Activated CD4-positive, alpha-beta T cell treated with anti-CD3 and anti-CD28 coated beads for 36 hours (primary cell): ENCODE data around the gene TAOK3. TPM values are rescaled to one million over a fixed set of nuclear protein-coding genes. Genes with fewer than 3 reads are reported as not detected.

Source experiments
- ATAC-seq: fragments of 200-7000 bp; cut with Tn5 transposase; one replicate; pipeline ENCODE4 v1.10.0; 2021; ENCODE audit warnings: mild to moderate bottlenecking, moderate library complexity
- CTCF ChIA-PET: fragments of 350-600 bp; sonication (Branson Sonifier 250); formaldehyde crosslinking; loops from one replicate; lab custom pipeline; 2021; ENCODE audit warnings: antibody characterized with exemption; lab: Charles Lee
- POLR2A ChIA-PET: fragments of 350-600 bp; sonication (Branson Sonifier 250); formaldehyde crosslinking; loops from one replicate; lab custom pipeline; 2021; ENCODE audit warnings: antibody characterized with exemption, inconsistent platforms; lab: Charles Lee
- DNase-seq: peaks from one replicate; pipeline ENCODE4 v3.0.0-alpha.2; 2020
- H3K27ac Mint-ChIP-seq: one replicate; pipeline ENCODE4 v1.8.0; 2021; ENCODE audit warnings: mixed read lengths
- H3K27me3 Mint-ChIP-seq: one replicate; pipeline ENCODE4 v1.8.0; 2021; ENCODE audit warnings: mixed read lengths
- H3K36me3 Mint-ChIP-seq: one replicate; pipeline ENCODE4 v1.8.0; 2021; ENCODE audit warnings: low read depth, mixed read lengths
- H3K4me1 Mint-ChIP-seq: one replicate; pipeline ENCODE4 v1.8.0; 2021; ENCODE audit warnings: mixed read lengths
- H3K4me3 Mint-ChIP-seq: one replicate; pipeline ENCODE4 v1.8.0; 2021; ENCODE audit warnings: mild to moderate bottlenecking, moderate library complexity, mixed read lengths
- H3K9me3 Mint-ChIP-seq: one replicate; pipeline ENCODE4 v1.8.0; 2021; ENCODE audit warnings: low read depth, mixed read lengths
- intact Hi-C, 2 experiments: fragments of 100-400 bp; cut with DNase I in 1 of 2; cut with micrococcal nuclease in 1 of 2; formaldehyde crosslinking; loops; one replicate each; pipeline versions ENCODE4 v1.14.2 to v1.15.1; 2022 to 2024; cut with DNase I, micrococcal nuclease
- total RNA-seq, 2 experiments: library from RNA; stranded (reverse); gene quantifications; one replicate each; pipeline ENCODE4 v1.2.3, GENCODE V29; 2021

Gene TAOK3
- total RNA-seq, 2 experiments from 2014 or later = 49.4 to 51.1 TPM

DNA sequence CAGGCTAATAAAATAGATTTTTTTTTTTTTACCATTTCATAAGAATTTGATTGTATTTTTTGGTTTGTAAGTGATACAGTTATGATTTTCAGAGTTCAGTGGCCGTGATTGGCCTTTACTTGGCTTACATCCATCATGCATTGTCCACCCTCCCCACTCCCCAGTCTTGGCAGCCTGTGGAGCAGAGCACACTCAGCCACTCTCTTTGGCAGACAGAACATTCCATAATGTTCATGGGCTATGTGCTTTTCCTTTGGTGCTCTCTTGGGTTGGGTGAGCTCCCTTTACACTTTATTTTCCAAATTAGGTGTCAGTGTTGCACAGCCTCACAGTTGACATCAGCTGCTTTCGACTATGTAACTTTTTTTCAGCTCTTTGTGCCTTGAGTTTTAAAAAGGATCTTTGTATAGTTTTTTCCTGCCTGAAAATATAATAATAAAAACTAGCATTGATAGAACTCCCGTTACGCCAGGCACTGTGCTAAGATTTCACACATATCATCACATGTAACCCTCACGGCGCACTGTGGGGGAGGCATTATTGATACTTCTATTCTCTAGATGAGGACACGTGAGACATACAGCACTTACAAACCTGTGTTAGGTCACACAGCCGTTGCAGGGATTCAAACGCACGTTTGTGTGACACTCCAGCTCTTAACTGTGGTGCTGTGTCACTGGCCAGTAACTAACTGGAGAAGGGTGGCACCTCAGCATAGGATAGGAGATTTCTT, 25.2 kb upstream of the TAOK3 start:
- Mint-ChIP-seq H3K4me3 (no peak overlapping the region), H3K4me1 (no peaks in the 10 kb centered on the region), H3K27me3 (no peaks in the 10 kb centered on the region), H3K9me3 (no peaks in the 10 kb centered on the region), H3K36me3 (peaks cover 36% of the 10 kb centered on the region), H3K27ac (no peak overlapping the region)
- POLR2A ChIA-PET = no interaction called here
- CTCF ChIA-PET = no interaction called here
- ATAC-seq (no peak), DNase-seq (no peak)
- intact Hi-C loops = no loop called here

DNA sequence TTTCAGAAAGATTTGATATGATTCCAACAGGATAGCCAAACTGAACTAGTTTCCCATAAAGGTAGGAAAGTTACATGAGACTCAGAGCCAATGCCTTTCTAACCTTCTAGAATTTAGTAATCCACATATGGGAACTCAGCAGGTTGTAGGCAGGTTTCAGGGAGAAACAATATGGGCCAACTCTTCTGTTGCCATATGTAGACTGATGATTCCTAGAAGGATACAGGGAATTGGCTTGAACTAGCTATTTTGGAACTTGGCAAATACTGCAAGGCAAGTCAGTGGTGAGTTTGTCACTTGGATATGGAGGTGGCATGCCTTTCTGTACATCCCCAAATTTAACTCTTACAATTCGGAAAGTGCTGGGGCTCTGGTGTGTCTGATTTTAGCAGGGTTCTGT, 19.1 kb upstream of the TAOK3 start:
- ChIA-PET CTCF (interaction anchor here (3.3 to 3.6 kb wide), 2 partner anchors 14 to 15 kb away, joined by 16 to 17 read pairs; partner anchors contain the start of gene SUDS3), POLR2A (no interaction called here)
- Mint-ChIP-seq H3K36me3 (peaks cover 31% of the 10 kb centered on the region), H3K27ac (no peak overlapping the region), H3K9me3 (no peaks in the 10 kb centered on the region), H3K4me3 (no peak overlapping the region), H3K4me1 (no peaks in the 10 kb centered on the region), H3K27me3 (no peaks in the 10 kb centered on the region)
- intact Hi-C loops = no loop called here
- DNase-seq (no peak), ATAC-seq (no peak)

DNA sequence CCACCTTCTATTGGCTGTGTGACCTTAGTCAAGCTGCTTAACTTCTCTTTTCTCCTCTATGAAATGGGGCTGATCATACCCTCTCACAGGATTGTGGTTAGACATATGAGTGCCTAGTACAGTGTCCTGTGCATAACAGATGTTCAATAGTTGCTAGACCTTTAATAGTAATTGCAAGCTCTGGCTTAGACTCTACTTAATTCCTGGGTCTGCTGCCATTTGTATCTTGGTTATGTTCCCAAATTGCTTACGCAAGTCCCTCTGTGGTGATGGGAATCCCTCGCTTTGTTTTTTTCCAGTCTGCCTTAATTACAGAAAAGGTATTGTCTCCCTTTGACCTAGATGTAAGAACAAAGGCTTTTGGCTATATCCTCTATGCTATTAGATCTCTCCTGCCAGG, 18.7 kb upstream of the TAOK3 start:
- DNase-seq = no peak
- POLR2A ChIA-PET = no interaction called here
- H3K27ac Mint-ChIP-seq = no peak overlapping the region
- H3K4me3 Mint-ChIP-seq = no peak overlapping the region
- CTCF ChIA-PET = interaction anchor here (3.3 kb wide), 1 partner anchor 14 kb away, joined by 16 read pairs; no protein-coding TSS in a partner anchor
- no peaks in the 10 kb centered on the region for H3K27me3 Mint-ChIP-seq
- H3K4me1 Mint-ChIP-seq = no peaks in the 10 kb centered on the region
- no peak for ATAC-seq
- peaks cover 34% of the 10 kb centered on the region for H3K36me3 Mint-ChIP-seq
- intact Hi-C loops = no loop called here
- no peaks in the 10 kb centered on the region for H3K9me3 Mint-ChIP-seq

DNA sequence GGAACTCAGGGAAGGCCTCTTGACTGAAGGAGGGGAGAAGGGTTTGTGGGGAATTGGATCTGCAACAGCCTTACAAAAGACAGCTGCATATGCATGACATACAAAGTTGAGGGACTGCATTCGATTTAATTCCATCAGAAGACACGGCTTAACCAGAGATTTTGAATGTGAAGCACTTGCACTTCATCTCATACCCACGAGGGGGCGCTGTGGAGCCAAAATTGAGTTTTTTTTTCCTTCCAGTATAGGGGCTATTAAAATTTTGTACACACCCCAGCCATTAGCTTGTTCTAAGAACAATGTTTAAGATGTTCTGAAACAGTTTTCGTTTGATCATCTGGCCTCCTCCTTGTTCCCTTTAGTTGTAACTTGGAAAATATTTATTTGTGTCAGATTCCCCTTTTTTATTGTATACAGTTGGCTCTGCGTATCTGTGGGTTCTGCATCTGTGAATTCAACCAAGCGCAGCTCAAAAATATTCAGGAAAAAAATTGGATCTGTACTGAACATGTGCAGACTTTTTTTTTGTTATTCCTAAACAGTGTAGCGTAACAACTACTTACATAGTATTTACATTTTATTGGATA, 5.3 kb upstream of the TAOK3 start:
- Mint-ChIP-seq H3K4me3 (peak overlapping the region; percentile 92), H3K27me3 (no peaks in the 10 kb centered on the region), H3K27ac (peak overlapping the region; percentile 92), H3K36me3 (peaks cover 8% of the 10 kb centered on the region), H3K4me1 (peaks cover 32% of the 10 kb centered on the region), H3K9me3 (no peaks in the 10 kb centered on the region)
- ATAC-seq (no peak), DNase-seq (peak; percentile 83)
- ChIA-PET CTCF (interaction anchor here (0.6 to 6.4 kb wide), 26 partner anchors 10 to 521 kb away, joined by 3 to 102 read pairs (median 5); partner anchors contain the start of genes PEBP1 and RFC5), POLR2A (interaction anchor here (0.6 kb wide), 1 partner anchor 361 kb away, joined by 3 read pairs; no protein-coding TSS in a partner anchor)
- intact Hi-C loops = loop anchor here (2.0 to 10.0 kb wide), 9 partner anchors 211 to 1739 kb away; partner anchors contain the start of genes WSB2 (in 2 of the 2), BICDL1 (in 1 of the 2), KSR2 (in 1 of the 2) and PEBP1 (in 1 of the 2)

DNA sequence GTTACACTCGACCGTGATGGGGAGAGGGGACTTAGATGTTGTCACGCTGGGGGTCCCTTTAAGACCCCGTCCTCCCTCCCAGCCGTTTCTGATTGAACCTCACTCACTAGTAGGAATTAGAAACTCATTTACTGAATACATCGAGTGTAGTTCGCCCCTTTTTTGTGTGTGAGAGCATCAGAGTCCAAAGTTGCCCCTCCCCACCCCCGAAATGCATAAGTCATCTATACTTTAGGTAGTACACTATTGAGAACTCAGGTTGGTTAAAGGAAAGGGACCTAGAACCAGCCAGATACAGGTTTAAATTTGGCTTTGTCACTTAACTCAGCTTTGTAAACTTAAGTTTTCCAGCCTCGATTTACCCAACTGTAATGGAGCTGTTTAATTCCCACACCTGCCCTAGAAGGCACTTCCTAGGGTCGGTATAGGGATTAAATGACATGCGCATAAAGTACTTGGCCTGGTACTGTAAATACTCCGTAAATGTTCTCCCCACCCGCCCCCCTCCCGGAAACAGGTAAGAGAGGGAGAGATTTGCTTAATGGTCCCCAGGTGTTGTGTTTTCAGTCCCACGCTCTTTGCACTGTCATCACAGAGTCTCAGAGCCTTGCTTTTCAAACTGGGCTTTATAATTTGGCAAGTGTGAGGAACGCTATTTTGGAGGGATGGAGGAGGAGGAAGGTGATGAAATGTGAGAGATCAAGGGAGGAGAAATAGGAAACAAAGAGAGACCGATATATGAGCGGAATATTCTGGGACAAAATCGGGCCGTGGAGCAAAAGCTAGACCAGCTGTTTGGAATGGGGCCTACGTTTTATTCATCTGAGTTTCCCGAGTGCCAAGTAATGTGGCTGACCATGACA, 4.5 kb upstream of the TAOK3 start:
- intact Hi-C loops = loop anchor here (2.0 to 10.0 kb wide), 9 partner anchors 210 to 1740 kb away; partner anchors contain the start of genes WSB2 (in 2 of the 2), BICDL1 (in 1 of the 2), KSR2 (in 1 of the 2) and PEBP1 (in 1 of the 2)
- H3K27me3 Mint-ChIP-seq = no peaks in the 10 kb centered on the region
- H3K4me1 Mint-ChIP-seq = peaks cover 32% of the 10 kb centered on the region
- DNase-seq (peak; percentile 35), ATAC-seq (no peak)
- H3K4me3 Mint-ChIP-seq = peak overlapping the region; percentile 92
- peak overlapping the region; percentile 92 for H3K27ac Mint-ChIP-seq
- POLR2A ChIA-PET = interaction anchor here (1.3 kb wide), 1 partner anchor 18 kb away, joined by 6 read pairs; no protein-coding TSS in a partner anchor
- H3K9me3 Mint-ChIP-seq = no peaks in the 10 kb centered on the region
- CTCF ChIA-PET = interaction anchor here (0.6 to 6.4 kb wide), 29 partner anchors 10 to 972 kb away, joined by 3 to 102 read pairs (median 6); partner anchors contain the start of genes PEBP1 and RFC5
- peaks cover 8% of the 10 kb centered on the region for H3K36me3 Mint-ChIP-seq

DNA sequence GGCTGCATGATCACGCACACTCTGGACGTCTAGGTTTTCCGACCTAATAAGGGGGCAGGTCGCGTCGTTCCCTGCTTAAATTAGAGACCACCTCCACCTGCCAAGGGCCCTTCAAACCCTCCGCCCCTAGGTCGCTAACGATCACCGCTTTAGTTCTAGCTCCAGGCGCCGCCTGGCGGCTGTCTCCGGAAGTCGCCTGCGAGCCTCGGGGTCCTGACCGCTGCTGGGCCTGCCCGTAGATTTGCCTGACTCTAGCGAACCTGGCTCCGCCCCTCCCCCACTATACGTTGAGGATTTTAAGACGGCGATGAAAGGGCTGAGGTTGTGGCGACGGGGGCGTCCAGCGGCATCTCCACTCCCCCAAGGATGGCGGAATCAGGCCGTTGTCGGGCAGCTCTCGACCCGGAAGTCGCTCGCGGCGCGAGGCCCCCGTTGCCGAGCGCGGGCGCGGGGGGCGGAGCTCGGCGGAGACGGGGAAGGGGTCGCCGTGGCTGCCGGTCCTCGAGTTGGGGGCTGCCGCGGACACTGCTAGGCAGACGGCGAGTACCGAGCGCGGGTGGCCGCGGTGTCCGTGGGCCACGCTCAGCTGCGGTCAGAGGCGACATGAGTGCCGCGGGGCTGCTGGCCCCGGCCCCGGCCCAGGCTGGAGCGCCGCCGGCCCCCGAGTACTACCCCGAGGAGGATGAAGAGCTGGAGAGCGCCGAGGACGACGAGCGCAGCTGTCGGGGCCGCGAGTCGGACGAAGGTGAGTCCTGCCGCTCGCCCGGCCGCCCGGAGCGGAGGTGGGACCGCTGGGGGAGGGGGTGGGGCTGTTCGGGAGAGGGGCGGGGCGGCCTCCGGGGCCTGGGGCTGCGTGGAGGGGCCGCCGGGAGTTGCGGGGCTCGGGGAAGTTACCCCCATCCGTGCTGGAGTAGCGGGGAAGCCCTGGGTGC, 3.6 kb upstream of the TAOK3 start, which contains the start of gene SUDS3:
SUDS3 (plus strand) TSS at position 467 of the 932 bp plus-strand sequence; CDS start at position 604, 137 bp downstream.
- Mint-ChIP-seq H3K4me3 (peak within 1 kb of the TSS; percentile 92), H3K36me3 (peaks cover 7% of the 10 kb centered on the region), H3K4me1 (peaks cover 32% of the 10 kb centered on the region), H3K9me3 (no peaks in the 10 kb centered on the region), H3K27ac (peak within 1 kb of the TSS; percentile 99), H3K27me3 (no peaks in the 10 kb centered on the region)
- ATAC-seq = peak; percentile 15
- DNase-seq = peak; percentile 95
- ChIA-PET CTCF (interaction anchor here (0.5 to 6.4 kb wide), 49 partner anchors 8 to 1290 kb away, joined by 3 to 102 read pairs (median 4); partner anchors contain the start of genes PEBP1, RFC5 and WSB2), POLR2A (interaction anchor here (0.6 to 1.3 kb wide), 5 partner anchors 17 to 241 kb away, joined by 3 to 6 read pairs (median 3); partner anchors contain the start of gene PEBP1)
- intact Hi-C loops = loop anchor here (1.0 to 10.0 kb wide), 16 partner anchors 69 to 1741 kb away; partner anchors contain the start of genes PEBP1 (in 2 of the 2), WSB2 (in 2 of the 2), BICDL1 (in 1 of the 2) and FBXO21 (in 1 of the 2)

DNA sequence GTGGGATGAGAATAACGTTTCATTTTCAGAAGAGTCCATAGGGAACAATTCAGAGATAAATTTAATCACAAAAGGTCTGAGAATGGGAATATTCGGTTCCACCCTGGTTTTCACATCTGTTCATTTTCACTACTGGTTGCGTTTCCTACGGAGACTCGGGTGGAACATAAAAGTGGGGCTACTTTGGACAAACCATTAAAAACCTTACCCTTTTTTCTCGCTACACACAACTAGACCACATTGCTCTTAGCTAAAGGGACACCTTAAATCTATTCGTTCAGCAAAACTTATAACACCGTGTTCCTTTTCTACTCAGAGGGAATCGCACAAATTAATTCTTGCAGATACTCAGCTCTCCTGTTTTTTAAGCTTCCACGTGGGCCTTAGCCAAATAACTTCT, 2.6 kb upstream of the TAOK3 start:
- CTCF ChIA-PET = interaction anchor here (0.6 to 6.4 kb wide), 30 partner anchors 8 to 1183 kb away, joined by 3 to 102 read pairs (median 4); partner anchors contain the start of genes PEBP1 and WSB2
- Mint-ChIP-seq H3K27me3 (no peaks in the 10 kb centered on the region), H3K27ac (peak overlapping the region; percentile 99), H3K9me3 (no peaks in the 10 kb centered on the region), H3K36me3 (peaks cover 5% of the 10 kb centered on the region), H3K4me1 (peaks cover 40% of the 10 kb centered on the region), H3K4me3 (peak overlapping the region; percentile 92)
- intact Hi-C loops = loop anchor here (5.0 to 10.0 kb wide), 6 partner anchors 208 to 1742 kb away; partner anchors contain the start of genes BICDL1 (in 1 of the 2), KSR2 (in 1 of the 2), PEBP1 (in 1 of the 2) and RAB35 (in 1 of the 2)
- POLR2A ChIA-PET = no interaction called here
- DNase-seq = no peak
- no peak for ATAC-seq

DNA sequence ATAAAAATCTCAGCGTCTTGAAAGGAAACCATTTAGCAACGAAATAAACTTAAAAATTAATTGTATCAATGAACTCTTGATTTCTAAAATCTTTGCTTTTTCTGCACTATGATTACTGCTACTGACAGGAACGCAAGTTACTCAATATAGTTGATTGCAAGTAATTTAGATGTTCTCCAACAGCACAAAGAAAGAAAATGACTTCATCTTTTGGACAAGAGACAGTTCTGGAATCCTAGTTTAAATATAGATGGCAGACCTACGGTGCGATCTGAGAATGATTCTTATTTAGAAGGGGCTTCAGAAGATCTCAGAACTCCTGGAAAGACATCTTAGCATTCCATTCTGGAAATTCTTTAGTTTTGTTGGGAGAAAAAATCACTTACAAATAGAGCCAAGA, 2.2 kb upstream of the TAOK3 start:
- Mint-ChIP-seq H3K4me1 (peaks cover 41% of the 10 kb centered on the region), H3K36me3 (peaks cover 2% of the 10 kb centered on the region), H3K4me3 (no peak overlapping the region), H3K27ac (no peak overlapping the region), H3K9me3 (no peaks in the 10 kb centered on the region), H3K27me3 (no peaks in the 10 kb centered on the region)
- CTCF ChIA-PET = interaction anchor here (1.0 to 6.4 kb wide), 12 partner anchors 8 to 500 kb away, joined by 3 to 102 read pairs (median 11); partner anchors contain the start of gene PEBP1
- POLR2A ChIA-PET = no interaction called here
- intact Hi-C loops = loop anchor here (5.0 to 10.0 kb wide), 7 partner anchors 208 to 1742 kb away; partner anchors contain the start of genes BICDL1 (in 1 of the 2), KSR2 (in 1 of the 2), PEBP1 (in 1 of the 2) and RAB35 (in 1 of the 2)
- ATAC-seq (no peak), DNase-seq (no peak)

DNA sequence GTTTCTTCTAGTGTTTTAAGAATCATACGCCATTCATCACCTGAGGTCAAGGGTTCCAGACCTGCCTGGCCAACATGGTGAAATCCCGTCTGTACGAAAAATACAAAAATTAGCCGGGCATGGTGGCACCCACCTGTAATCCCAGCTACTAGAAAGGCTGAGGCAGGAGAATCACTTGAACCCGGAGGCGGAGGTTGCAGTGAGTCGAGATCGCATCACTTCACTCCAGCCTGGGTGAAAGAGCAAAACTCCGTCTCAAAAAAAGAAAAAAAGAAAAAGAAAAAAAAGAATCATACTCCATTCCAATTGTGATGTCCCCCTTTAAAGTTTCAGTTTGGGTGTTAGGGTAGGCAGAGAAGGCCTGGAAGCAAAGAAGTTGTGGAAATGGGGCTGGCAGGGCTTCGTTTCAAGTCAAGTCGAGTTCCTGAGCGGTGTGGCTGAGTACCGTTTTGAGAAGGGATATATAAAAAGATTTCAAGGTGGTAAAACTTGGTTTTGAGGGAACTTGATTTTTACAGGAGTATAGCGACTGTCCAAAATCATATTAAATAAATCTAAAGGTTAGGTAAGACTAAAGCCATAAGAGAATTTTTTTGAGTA, 1.5 kb upstream of the TAOK3 start:
- intact Hi-C loops = loop anchor here (5.0 to 10.0 kb wide), 3 partner anchors 309 to 1611 kb away; partner anchors contain the start of genes BICDL1 (in 1 of the 2) and WSB2 (in 1 of the 2)
- ATAC-seq (no peak), DNase-seq (peak; percentile 25)
- CTCF ChIA-PET = interaction anchor here (0.6 to 6.4 kb wide), 6 partner anchors 9 to 207 kb away, joined by 3 to 102 read pairs (median 7); no protein-coding TSS in a partner anchor
- Mint-ChIP-seq H3K27me3 (no peaks in the 10 kb centered on the region), H3K4me3 (peak overlapping the region; percentile 91), H3K27ac (peak overlapping the region; percentile 60), H3K4me1 (peaks cover 41% of the 10 kb centered on the region), H3K36me3 (no peaks in the 10 kb centered on the region), H3K9me3 (no peaks in the 10 kb centered on the region)
- POLR2A ChIA-PET = no interaction called here
